RPMI7951 (cell line): ENCODE measurements around the gene PSAP. TPM values are rescaled to one million over a fixed set of nuclear protein-coding genes. Genes with fewer than 3 reads are reported as not detected.

Experiments
- DNase-seq: peaks from one replicate; pipeline ENCODE4 v3.0.0-alpha.2; 2012; ENCODE audit warnings: low read depth
- total RNA-seq: library from RNA; depleted of rRNA; stranded (reverse); fragments of >200 nt; shearing (Covaris generic); gene quantifications from 2 replicates; pipeline ENCODE4 v1.2.3, GENCODE V29; 2014

PSAP gene
- total RNA-seq, 1 experiment from 2014 or later = 324 TPM

GRCh38 chr10:71784679-71785272, 66.3 kb downstream of the PSAP start:
- no peak for DNase-seq

GRCh38 chr10:71783917-71784678, 67.0 kb downstream of the PSAP start:
- no peak for DNase-seq

GRCh38 chr10:71782917-71783490, 68.0 kb downstream of the PSAP start:
- no peak for DNase-seq

GRCh38 chr10:71782221-71782916, 68.7 kb downstream of the PSAP start:
- DNase-seq = no peak

- no peak for DNase-seq
These were observed 70.3 kb downstream of the PSAP start for GRCh38 chr10:71780719-71781118.

- no peak for DNase-seq
These were observed 70.9 kb downstream of the PSAP start for GRCh38 chr10:71780156-71780555.

- no peak for DNase-seq
These were observed 71.4 kb downstream of the PSAP start for GRCh38 chr10:71779641-71780040.

- DNase-seq = no peak
These were observed 72.8 kb downstream of the PSAP start for GRCh38 chr10:71778071-71778825.

GRCh38 chr10:71777213-71777985, 73.7 kb downstream of the PSAP start:
- no peak for DNase-seq

- DNase-seq = no peak
These were observed 74.5 kb downstream of the PSAP start for GRCh38 chr10:71776481-71776925.

- DNase-seq = no peak
These were observed 75.9 kb downstream of the PSAP start for GRCh38 chr10:71774916-71775702.

GRCh38 chr10:71773221-71773971, 77.7 kb downstream of the PSAP start, which contains the start of gene VSIR:
VSIR (minus strand) TSS chr10:71773520; CDS start chr10:71773439, 81 bp downstream.
- DNase-seq = peak; percentile 48

GRCh38 chr10:71772832-71773220, 78.2 kb downstream of the PSAP start:
- DNase-seq = no peak

GRCh38 chr10:71771821-71772617, 79.0 kb downstream of the PSAP start:
- DNase-seq = peak; percentile 70

GRCh38 chr10:71771204-71771603, 79.8 kb downstream of the PSAP start:
- DNase-seq = no peak

GRCh38 chr10:71770789-71771188, 80.3 kb downstream of the PSAP start:
- peak; percentile 18 for DNase-seq

GRCh38 chr10:71770255-71770654, 80.8 kb downstream of the PSAP start:
- DNase-seq = peak; percentile 49

GRCh38 chr10:71769279-71769823, 81.7 kb downstream of the PSAP start:
- DNase-seq = no peak
